CD4-positive, alpha-beta T cell treated with Interleukin-2 at 100 ng/mL for 4 hours (primary cell): Measurements from ENCODE around the gene C3orf52.

Experiments
- DNase-seq: peaks from one replicate; pipeline ENCODE4 v3.0.0-alpha.2; 2020; ENCODE audit warnings: low spot score

C3orf52 gene

DNA sequence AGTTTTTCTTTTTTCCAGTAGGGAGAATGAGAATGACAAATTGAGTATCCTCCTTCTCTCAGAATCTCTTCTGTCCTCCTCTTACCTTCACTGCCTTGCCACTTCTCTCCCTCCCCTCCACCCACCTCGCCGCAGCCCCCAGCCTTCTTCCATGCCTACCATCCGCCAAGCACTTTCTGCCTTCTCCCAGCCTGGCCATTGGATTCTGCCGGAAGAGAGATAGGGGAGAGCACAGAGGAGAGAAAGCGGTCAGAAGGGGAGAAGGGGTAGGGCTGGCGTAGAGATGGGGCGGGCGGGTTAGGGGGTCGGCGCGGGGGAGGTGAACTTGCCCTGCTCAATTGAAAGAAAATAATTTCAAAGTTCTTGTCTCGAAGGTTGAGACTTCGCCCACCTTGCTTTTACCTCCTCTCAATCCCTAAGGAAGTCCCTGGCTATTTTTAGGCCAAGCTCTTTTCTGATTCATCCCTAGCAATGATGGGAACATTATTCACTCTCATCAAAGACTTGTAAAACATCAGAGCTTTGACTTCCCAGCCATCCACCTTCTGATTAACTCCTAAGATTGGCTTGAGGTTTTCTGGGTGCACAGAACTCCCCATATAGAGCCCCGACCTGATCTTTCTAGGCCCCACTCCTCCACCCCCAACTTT is 811 bp downstream of the C3orf52 start:
- no peak for DNase-seq

DNA sequence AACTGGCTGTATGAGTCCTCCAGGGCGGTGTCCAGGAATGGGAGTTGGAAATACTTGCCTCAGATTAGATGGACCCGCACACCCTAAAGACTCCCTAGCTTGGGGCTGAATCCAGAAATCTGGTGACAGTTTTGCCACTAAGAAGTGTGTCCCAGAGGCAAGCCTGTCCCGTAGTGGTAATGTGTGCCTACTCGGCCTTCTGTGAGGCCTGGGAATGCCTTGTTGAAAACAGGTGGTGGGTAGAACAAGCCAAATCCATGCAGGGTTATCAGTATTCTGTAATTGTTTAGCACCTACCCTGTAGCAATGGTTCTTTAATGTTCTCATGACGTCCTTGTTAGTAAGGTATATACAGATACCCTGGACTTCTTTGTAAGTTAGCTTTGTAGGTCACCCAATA is 1.6 kb downstream of the C3orf52 start:
- DNase-seq = no peak

DNA sequence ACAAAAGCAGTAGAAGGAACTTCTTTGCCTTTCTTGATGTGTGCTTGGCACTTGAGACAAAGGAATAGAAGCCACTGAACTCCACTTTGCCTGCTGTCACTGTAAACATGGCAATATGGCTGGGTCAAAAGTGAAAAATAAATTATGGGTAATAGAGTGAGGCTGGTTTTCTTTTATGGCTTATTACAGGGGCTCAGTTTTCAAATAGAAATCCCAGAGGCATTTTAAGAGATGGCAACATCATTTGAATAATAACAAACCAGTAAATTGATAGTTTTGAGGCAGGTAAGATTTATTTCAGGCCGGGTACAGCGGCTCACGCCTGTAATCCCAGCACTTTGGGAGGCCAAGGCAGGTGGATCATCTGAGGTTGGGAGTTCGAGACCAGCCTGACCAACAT is 2.8 kb downstream of the C3orf52 start:
- no peak for DNase-seq

DNA sequence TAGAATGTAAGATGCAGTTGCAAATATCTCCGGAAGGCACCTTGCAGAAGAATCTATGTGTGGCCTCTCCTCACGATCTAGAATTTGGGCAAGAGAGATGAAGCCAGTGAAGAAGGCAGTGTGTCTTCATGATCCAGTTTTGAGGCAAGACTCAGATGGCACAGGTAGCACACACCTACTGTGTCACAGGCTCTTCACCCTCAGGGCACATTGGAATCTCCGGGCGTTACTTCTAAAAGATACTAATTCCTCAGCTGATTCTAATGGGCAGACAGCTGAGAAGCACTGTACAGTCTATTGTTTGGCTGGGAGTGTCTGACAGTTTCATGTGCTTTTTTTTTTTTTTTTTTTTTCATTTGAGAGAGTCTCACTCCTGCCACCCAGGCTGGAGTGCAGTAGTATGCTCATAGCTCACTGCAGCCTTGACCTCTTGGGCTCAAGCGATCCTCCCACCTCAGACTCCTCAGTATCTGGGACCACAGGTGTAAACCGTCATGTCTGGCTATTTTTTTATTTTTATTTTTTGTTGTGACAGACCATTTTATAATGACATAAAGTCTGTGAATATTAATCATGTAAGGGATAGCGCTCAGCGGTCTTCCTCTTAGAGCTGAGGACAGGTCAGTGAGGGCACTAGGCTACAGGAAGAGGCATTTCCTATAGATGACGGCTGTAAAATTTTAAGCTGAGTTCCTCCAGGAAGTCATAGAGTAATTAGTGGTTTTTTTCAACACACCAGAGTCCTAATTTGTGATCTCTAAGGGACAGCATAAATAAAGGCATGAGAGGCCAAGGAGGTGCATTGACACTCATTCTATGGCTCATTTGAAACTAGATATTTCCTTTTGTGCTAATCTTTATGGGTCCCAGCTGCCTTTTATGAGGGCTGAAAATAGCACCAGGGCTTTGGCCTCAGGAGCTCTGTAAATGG is 4.0 kb downstream of the C3orf52 start:
- no peak for DNase-seq

DNA sequence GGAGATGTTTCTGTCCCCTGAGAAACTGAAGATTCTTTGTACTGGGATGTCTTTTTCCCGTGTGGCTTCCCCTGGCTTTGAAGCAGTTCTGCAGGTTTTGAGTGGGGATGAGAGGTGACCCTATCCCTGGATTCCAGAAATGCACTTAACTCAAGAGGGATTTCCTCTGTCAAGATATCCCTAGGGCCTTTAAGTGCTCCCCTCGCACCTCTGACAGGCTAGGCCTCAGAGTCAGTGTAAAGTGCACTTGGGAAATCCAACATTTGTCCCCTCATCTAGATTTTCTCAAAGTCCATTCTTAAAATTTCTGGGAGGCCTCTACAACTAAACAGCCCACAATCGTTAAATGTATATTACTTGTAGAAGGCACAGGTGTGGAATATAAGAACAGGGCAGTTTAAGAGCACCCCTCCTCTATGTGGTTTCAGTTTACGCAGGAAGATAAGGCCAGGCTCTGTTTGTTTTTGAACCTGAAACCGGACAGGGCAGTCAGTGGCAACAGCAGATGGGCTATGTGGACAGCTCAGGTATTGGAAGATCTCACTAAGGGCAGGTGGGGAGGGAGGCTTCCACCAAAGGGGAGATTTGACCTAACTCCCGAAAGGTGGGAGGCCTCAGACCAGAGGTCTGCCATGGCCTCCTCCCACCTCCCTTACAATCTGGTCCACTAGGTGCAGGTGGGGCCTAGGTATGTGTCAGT is 4.8 kb downstream of the C3orf52 start:
- DNase-seq = no peak

DNA sequence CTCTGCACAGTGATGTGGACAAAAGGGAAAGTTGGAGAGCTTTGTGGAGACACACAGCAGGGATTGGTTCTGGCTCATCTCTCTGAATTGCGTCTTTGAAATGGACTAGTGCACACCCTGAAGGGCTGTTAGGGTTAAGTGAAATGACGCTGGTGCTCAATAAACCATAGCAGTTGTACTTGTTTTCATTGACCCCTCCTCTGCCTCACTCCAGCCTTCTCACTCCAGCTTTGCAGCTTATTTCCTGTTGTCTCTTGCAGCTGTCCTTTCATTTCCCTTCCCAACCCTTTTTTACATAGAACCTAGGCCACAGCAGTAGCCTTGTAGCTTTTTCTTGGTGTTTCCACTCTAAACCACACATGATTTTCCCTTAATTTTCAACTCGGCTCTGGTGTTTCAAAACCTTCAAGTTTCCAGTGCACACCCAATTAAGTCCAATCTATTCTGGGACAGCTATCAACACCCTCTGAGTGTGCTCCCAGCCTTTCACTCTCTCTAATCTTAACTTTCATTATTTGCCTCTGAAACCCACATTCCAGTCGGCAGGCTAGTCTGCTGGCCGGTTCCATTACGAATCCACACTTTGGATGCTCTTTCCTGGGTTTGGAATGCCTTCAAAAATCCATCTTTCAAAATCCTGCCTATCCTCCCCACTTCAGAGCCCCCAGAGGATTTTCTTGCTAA is 6.4 kb downstream of the C3orf52 start:
- DNase-seq = no peak

DNA sequence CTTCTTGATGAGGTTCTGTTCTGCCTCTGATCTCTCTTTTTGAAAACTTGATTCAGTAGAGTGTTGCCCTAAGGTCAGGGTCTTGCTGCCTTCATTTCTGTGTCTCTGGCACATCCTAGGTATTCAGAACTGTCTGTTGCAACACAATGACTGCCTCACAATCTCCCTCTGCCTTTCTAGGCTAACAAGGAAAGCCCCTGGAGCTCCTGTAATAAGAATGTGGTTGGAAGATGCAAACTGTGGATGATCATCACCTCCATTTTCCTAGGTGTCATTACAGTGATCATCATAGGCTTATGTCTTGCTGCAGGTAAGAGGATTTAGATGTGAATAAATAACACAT is 7.0 kb downstream of the C3orf52 start:
- DNase-seq = no peak

DNA sequence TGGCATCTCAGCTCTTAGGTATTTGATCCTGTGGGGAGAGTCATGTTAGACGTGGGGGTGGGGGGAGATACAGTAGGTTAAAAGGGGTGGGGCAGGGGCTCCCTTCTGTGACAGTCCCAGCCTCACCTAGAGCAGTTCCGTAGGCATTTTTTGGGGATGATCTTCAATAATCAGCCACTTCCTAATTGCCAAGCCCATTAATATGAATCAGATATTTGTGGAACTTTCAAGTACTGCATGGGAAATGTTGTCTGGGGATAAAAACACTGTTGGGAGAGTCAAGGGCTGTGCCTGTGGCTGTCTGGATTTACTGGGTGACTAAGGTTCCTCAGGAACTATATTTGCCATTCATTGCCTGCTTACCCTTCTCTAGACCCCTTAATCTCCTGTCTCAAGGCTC is 9.5 kb downstream of the C3orf52 start:
- no peak for DNase-seq

DNA sequence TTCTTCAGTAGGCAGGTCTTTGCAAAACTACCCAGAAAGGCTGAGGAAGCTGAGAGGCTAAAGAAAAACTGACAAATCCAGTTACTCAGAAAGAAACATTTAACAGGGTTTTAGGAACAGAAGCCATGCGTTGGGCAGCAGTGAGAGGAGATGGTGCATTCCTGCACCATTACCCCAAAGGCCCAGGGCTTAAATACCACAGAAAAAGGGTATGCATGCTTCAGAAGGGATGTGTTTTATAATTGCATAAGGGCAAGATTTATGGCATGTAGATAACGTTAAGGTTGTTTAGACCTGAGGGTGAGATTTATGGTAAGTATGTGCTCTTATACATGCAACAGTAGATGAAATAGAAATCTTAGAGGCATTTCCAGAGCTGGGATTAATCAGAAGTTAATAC is 10.0 kb downstream of the C3orf52 start:
- DNase-seq = no peak

DNA sequence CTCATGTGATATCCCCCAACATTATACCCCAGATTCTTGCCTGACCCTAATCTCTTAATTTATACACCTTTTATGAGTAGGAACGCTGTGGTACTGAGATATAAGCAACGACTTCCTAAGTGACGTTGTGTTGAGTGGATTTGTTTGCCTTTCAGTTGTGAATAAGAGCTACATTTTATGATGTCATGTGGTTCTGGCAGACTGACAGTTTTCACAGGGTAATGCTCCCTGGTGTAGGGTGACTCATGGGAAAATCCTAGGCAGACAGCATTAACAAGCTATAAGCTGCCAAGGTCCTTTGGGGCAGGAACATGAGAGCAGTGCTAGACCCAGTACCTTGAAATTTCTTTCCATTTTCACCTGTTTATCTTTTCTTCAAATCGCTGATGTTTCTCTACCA is 11.2 kb downstream of the C3orf52 start:
- DNase-seq = peak; percentile 19

DNA sequence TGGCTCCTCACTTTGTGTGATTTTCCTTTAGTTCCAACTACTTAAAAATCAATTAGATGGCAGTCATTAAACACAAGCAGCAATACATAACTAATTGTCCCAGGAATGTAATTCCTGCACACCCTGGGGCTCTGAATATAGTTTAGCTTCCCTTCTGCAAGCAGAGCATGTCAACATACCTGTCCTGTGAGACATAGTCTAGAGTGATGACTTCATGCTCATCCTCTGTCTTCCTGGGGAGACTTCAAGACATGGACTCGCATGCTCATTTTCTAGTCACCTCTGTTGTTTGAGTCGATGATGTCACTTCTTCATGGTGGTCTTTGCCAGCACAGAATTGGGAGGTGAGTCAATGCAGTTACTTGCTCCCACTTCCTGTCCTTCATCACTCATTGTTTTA is 15.7 kb downstream of the C3orf52 start:
- no peak for DNase-seq

DNA sequence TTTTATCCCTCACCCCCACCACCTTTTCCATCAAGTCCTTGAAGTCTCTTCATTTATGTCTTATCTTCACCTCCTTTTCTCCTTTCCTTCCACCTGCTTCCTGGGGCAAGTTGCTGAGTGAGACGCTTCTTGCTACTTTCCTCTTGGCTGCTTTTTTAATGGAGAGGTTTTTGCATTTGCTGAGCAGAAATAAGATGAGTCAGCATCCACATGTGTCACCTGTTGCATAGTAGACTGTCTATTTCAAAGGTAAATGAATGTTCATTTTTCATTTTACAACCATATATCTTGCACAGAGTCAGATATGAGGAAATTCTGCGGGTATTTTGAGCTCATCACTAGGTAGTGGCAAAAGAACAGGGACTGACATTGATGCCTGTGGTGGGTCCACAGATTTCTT is 18.6 kb downstream of the C3orf52 start:
- DNase-seq = no peak

DNA sequence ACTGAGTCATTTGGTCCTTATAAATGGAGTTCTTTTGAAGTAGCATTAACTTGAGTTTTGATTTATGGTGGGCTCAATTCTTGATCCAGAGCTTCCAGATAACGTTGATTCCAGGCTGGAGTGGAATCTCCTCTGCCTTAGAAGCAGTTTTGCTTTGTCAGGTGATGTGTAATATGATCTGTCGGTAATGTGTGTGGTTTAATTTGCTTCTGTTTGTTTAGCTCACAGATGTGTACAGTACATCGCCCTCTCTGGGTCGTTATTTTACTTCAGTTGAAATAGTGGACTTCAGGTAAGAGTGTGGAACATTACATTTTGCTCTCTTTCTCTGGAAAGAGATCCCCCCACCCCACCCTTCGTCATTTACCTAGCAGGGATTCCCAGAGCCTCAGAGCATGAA is 23.1 kb downstream of the C3orf52 start:
- no peak for DNase-seq

DNA sequence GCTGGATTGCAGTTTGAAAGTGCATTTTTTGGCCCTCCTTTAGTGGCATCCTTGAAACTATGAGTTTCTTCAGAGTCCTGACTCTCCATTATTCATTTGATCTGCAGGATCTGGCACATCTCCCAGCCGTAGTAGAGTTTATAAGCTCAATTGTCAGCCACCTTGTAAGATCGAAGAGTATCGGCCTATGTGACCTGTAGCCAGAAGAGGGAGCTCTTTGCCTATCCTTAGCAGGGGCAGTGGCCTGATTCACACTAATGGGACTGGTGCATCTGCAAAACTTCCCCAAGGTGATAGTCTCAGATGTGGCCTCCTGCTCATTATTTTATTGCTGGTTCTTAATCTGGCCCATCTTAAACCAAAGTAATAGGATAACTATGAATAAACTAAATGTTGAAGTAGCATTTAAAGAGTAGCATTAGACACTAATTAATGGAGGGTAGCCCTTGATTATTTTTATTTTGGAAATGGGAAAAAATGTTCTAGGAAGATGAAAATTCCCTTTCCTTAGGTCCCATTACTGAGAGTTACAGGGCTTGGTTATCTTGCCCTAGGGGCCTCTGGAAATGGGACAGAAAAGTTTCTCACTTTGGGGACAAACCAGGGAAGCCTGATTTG is 25.7 kb downstream of the C3orf52 start:
- DNase-seq = peak; percentile 85

DNA sequence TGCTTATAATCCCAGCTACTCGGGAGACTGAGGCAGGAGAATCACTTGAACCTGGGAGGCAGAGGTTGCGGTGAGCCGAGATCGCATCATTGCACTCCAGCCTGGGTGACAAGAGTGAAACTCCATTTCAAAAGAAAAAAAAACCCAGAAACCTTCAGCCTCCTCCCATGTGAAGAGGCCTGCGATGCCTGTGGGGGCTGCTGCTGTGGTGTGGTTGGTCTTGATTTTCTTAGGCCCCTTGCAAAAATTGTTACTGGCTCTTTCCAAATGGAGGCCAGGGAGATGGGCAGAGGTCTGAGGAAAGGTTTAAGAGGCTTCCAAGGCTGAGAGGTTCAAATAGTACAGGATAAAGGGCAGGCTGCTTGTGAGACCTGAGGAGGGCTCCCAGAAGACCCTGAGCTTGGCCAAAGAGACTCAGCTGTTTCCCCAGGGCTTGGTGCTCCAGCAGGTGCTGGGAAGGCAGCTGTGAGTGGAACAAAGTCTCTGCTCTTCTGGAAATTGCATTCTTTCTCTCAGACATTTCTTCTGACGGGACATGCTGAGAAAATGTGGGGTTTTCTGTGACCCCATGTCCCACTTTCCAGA is 28.5 kb downstream of the C3orf52 start:
- DNase-seq = no peak

DNA sequence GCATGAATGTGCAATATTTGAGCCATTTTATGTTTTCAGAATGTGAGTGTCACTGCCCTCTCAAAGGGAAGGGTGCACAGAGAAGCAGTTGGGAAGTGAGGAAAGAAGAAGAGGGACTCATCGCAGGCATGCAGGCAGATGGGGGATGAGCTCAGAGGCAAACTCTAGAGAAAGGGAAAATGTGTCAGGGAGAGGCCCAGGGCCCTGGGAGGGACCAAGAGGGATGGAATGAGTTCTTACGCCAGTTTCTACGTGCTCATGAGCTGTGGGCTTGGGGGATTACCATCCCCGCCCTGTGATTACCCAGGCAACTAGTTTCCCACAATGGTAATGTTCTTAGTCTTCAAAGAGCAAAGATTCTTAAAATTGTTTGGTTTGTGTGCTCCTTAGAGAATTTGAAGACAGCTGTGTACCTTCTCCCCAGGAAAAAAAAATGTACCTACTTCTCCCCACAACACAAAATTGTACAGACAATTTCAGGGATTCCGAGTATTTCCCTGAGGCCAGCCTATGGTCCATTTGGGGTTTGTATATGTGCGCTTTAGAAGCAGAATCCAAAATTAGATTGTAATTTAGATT is 29.1 kb downstream of the C3orf52 start:
- no peak for DNase-seq

DNA sequence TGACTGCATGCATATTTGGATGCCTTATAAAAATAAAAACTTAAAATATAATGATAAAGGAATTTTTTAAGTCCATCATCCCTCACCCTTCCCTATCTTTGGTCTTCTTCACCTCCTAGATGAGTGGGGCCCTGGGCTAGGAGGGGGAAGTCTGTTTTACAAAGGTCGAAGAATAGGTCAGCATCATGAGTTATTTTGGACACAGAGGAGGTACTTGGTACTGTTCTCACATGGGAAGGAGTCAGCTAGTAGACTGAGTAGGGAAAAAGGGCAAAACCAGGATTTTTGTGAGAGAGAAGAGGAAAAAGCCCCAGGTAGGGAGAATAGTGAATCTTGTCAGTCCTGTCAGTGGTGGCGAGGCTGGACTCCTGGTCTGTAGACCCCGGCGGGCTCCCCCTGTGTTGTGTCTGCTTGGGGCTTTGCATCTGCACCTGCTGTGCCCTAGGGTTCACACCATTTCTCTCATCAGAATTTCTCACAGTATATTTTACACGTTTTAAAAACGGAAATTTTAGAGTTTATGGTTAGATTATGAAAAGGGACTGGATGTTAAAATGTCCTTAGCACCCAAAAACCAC is 29.7 kb downstream of the C3orf52 start:
- DNase-seq = no peak

DNA sequence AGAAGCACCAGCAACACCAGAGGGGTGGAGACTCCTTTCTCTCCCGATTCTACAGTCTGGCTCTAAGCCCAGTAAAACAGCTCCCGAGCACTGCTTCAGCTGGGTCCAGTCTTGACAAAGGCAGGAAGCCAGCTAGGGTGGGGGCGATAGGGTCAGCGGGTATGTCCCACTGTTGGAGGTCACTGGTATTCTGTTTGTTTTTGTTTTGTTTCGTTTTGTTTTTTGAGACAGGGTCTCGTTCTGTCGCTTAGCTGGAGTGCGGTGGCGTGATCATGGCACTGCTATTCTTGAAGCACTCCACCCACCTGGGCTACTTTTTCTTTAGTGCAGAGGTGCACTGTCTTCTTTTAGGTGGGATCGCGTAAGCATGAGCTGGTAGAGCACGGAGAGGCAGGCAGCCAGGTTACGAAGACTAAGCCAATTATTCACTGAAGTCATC is 30.6 kb downstream of the C3orf52 start:
- no peak for DNase-seq

DNA sequence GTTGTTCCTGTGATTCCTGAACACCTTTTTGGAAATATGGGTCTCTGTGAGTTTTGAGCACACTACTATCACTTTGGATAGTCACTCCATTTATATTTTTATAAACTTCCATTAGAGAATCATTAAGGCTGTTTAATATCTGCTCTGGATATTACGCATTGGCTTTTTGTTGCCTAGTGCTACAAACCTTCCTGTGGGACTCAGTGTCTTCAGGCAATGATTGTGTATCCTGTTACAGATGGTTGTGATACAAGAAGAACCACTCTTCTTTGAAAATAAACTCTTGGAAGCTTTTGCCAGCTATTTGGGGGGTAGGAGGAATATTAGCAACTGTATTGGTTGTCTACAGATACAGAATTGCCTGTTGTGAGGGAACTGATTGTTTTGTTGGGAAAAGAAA is 31.2 kb downstream of the C3orf52 start:
- DNase-seq = no peak

DNA sequence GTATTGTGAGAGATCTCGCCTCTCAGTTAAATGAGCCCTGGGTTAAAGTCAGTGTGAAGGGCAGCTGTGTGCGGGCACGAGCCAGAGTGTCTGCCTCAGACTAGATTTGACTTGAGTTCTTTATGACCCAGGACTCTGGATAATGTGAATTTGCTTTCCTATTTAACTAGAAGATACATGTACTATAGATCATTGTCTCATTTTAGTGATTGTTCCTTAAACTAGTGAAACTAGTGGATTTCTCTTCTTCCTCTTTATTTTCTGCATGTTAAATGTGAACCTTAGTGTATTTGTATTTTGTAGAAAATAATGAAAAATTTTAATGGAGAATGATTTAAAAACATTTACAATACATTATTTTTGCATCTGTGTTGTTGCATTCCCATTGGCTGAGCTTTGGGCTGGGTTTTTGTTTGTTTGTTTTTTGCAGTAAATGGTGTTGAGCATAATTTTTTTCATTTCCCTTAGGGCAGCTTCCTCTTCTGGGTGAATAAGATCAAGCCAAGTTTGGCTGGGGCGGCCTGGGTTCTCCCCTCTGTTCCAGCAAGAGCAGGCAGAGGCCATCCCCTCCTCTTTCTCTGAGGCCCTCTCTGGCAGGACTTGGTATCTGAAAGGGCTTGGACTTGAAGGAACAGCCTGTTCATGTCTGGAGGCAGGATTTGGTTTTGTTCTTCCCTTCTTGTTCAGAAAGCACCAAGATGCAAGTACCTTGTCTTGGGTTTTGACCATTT is 31.8 kb downstream of the C3orf52 start:
- DNase-seq = no peak
